ENCODE data around the gene CNOT1.

DNA sequence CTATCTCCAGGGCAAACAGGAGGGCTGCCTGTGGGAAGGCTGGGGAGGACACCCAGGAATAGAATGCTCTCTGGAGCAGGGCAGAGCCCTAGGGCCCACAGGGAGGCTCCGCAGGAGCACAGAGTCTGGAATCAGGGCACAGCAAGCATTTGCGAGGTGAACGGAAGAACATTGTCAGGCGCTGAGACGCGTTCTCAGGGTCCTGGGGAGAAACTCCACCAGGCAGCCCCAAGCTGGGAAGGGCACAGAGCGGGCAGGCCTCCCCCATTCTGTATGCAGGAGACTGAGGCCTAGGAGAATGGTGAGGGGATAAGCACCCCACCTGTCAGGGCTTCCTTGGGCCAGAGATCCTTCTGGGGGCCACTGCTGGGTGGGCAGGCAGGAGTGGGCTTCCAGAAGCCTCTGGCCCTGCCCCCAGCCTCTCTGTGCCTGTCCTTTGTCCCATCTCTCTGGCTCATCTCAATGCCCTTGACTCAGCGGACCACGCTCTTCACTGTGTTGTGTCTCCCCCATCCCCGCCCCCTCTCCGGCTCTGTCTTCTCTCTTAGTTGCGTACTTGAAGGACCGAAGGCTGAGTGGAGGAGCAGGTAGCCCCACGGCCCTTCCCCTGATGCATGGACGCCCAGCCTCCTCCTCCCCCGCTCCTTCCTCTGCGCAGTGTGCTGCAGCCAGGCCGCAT, 119.4 kb downstream of the CNOT1 start:
- TF ChIP-seq POLR2AphosphoS5 (IDR thresholded peaks at IDR 0.05; ENCODE audit: low read depth) (no peak), SPI1 (IDR thresholded peaks at IDR 0.05; ENCODE audit: borderline replicate concordance, low read depth) (no peak), GABPA (IDR thresholded peaks at IDR 0.05; ENCODE audit: low read depth) (no peak)
- TF ChIP-seq, protein P1, sequence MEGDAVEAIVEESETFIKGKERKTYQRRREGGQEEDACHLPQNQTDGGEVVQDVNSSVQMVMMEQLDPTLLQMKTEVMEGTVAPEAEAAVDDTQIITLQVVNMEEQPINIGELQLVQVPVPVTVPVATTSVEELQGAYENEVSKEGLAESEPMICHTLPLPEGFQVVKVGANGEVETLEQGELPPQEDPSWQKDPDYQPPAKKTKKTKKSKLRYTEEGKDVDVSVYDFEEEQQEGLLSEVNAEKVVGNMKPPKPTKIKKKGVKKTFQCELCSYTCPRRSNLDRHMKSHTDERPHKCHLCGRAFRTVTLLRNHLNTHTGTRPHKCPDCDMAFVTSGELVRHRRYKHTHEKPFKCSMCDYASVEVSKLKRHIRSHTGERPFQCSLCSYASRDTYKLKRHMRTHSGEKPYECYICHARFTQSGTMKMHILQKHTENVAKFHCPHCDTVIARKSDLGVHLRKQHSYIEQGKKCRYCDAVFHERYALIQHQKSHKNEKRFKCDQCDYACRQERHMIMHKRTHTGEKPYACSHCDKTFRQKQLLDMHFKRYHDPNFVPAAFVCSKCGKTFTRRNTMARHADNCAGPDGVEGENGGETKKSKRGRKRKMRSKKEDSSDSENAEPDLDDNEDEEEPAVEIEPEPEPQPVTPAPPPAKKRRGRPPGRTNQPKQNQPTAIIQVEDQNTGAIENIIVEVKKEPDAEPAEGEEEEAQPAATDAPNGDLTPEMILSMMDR (IDR thresholded peaks at IDR 0.05; ENCODE audit: insufficient read depth, low read length): no peak
- TF ChIP-seq, protein P2, sequence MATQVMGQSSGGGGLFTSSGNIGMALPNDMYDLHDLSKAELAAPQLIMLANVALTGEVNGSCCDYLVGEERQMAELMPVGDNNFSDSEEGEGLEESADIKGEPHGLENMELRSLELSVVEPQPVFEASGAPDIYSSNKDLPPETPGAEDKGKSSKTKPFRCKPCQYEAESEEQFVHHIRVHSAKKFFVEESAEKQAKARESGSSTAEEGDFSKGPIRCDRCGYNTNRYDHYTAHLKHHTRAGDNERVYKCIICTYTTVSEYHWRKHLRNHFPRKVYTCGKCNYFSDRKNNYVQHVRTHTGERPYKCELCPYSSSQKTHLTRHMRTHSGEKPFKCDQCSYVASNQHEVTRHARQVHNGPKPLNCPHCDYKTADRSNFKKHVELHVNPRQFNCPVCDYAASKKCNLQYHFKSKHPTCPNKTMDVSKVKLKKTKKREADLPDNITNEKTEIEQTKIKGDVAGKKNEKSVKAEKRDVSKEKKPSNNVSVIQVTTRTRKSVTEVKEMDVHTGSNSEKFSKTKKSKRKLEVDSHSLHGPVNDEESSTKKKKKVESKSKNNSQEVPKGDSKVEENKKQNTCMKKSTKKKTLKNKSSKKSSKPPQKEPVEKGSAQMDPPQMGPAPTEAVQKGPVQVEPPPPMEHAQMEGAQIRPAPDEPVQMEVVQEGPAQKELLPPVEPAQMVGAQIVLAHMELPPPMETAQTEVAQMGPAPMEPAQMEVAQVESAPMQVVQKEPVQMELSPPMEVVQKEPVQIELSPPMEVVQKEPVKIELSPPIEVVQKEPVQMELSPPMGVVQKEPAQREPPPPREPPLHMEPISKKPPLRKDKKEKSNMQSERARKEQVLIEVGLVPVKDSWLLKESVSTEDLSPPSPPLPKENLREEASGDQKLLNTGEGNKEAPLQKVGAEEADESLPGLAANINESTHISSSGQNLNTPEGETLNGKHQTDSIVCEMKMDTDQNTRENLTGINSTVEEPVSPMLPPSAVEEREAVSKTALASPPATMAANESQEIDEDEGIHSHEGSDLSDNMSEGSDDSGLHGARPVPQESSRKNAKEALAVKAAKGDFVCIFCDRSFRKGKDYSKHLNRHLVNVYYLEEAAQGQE (IDR thresholded peaks at IDR 0.05; ENCODE audit: insufficient replicate concordance, low read depth): no peak
